Upper lobe of left lung (tissue), 6 donors: ENCODE measurements around the gene RER1. TPM values are rescaled to one million over a fixed set of nuclear protein-coding genes. Genes with fewer than 3 reads are reported as not detected.

Experiments used
- ATAC-seq, 2 donors: fragments of 200-7000 bp; cut with Tn5 transposase; one replicate each; pipeline ENCODE4 v1.9.1; 2022; ENCODE audit warnings: mild to moderate bottlenecking in 2 of 2, moderate library complexity in 2 of 2; ENCODE audit not compliant: low FRiP score in 2 of 2
- DNase-seq, 2 donors: peaks; one replicate each; pipeline ENCODE4 v3.0.0-alpha.2; 2019 to 2020
- H3K27ac ChIP-seq, 4 donors: fragments of 200-600 bp; sonication (generic); one replicate each; pipeline ENCODE4 v1.5.1; 2016 to 2019
- H3K27me3 ChIP-seq, 4 donors: fragments of 200-600 bp; sonication (generic); one replicate each; pipeline ENCODE4 v1.5.1; 2017 to 2019
- H3K36me3 ChIP-seq, 4 donors: fragments of 200-600 bp; sonication (generic); one replicate each; pipeline ENCODE4 v1.5.1; 2016 to 2019
- H3K4me1 ChIP-seq, 4 donors: fragments of 200-600 bp; sonication (generic); one replicate each; pipeline ENCODE4 v1.5.1; 2018 to 2019
- H3K4me3 ChIP-seq, 4 donors: fragments of 200-600 bp; sonication (generic); one replicate each; pipeline ENCODE4 v1.5.1; 2017 to 2019; ENCODE audit warnings: mild to moderate bottlenecking in 2 of 4, moderate library complexity in 1 of 4
- H3K9me3 ChIP-seq, 4 donors: fragments of 200-600 bp; sonication (generic); one replicate each; pipeline ENCODE4 v1.5.1; 2018 to 2019
- CTCF ChIP-seq, 6 experiments: fragments of 450-650 bp in 4 of 6; fragments of 200-600 bp in 2 of 6; sonication (generic) in 2 of 6; IDR thresholded peaks; one replicate each; pipeline ENCODE4 v1.5.1; 2016 to 2019; ENCODE audit warnings: antibody characterized with exemption in 6 of 6
- EP300 ChIP-seq, 4 donors: sonication (generic); formaldehyde crosslinking; IDR thresholded peaks; one replicate each; pipeline ENCODE4 v1.5.1; 2017; ENCODE audit warnings: antibody characterized with exemption in 4 of 4, control low read depth in 2 of 4
- POLR2A ChIP-seq, 4 donors: fragments of 450-650 bp; IDR thresholded peaks; one replicate each; pipeline ENCODE4 v1.5.1; 2016 to 2017; ENCODE audit warnings: antibody characterized with exemption in 4 of 4, mild to moderate bottlenecking in 2 of 4
- POLR2AphosphoS5 ChIP-seq, 2 donors: sonication (generic); formaldehyde crosslinking; IDR thresholded peaks; one replicate each; pipeline ENCODE4 v1.5.1; 2017; ENCODE audit warnings: antibody characterized with exemption in 2 of 2
- WGBS, 2 donors: methylation state at CpG; one replicate each; pipeline ENCODE4 v1.1.5; 2017 to 2018; 5-methylcytosine and 5-hydroxymethylcytosine counted together
- total RNA-seq, 6 donors: library from RNA; depleted of rRNA in 4 of 6; stranded (reverse); fragments of >200 nt in 4 of 6; gene quantifications; one replicate each; pipeline versions ENCODE4 v1.1.0 to v1.2.1, GENCODE V29; 2016 to 2021
- donor health status: DM: no; HTN: no; CAD: no; lungs with moderate emphysema.
- donor health status: DM: no; HTN: yes; CAD: no; lungs with severe emphysema.

RER1 gene
- total RNA-seq, 6 donors from 2014 or later, result 48.2 to 133 (median 61.1) TPM

DNA sequence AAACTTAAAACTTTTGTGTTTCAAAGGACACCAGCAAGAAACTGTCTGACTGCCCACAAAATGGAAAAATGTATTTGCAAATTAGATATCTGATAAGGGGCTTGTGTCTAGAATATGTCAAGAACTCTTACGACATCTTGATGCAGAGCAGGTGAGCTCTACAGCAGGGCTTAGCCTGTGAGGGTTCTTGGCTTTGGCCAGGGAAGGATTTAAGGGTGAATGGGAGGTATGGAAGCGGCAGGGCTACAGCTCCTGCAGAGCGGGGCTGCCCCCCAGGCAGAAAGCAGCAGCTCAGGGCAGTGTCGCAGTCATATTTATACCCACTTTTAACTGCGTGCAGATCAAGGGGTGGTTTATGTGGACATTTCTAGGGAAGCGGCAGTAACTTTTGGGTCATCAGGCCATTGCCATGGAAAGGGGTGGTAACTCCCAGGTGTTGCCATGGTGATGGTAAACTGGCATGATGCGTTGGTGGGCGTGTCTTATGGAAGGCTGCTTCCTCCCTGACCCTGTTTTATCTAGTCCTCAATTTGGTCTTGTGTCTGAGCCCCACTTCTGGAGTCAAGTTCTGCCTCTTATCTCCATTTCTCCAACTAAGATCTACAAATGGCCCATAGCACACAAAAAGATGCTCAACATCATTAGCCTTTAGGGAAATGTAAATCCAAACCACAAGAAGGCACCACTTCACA, 23.4 kb upstream of the RER1 start:
- DNase-seq, result no peak
- Histone ChIP-seq H3K4me3 (no peak overlapping the region), H3K9me3 (no peaks in the 10 kb centered on the region), H3K4me1 (no peaks in the 10 kb centered on the region), H3K27ac (no peak overlapping the region), H3K27me3 (no peaks in the 10 kb centered on the region), H3K36me3 (peaks cover 0 to 4% (median 0%) of the 10 kb centered on the region in 4 donors)
- ATAC-seq, result no peak
- no peak for TF ChIP-seq POLR2AphosphoS5 (IDR thresholded peaks at IDR 0.05)
- no peak for TF ChIP-seq EP300 (IDR thresholded peaks at IDR 0.05)
- no peak for TF ChIP-seq CTCF (IDR thresholded peaks at IDR 0.05)
- TF ChIP-seq POLR2A (IDR thresholded peaks at IDR 0.05), result no peak
- 91 to 95% methylated on average over 8 of the region's 8 CpGs for WGBS, 2 donors

DNA sequence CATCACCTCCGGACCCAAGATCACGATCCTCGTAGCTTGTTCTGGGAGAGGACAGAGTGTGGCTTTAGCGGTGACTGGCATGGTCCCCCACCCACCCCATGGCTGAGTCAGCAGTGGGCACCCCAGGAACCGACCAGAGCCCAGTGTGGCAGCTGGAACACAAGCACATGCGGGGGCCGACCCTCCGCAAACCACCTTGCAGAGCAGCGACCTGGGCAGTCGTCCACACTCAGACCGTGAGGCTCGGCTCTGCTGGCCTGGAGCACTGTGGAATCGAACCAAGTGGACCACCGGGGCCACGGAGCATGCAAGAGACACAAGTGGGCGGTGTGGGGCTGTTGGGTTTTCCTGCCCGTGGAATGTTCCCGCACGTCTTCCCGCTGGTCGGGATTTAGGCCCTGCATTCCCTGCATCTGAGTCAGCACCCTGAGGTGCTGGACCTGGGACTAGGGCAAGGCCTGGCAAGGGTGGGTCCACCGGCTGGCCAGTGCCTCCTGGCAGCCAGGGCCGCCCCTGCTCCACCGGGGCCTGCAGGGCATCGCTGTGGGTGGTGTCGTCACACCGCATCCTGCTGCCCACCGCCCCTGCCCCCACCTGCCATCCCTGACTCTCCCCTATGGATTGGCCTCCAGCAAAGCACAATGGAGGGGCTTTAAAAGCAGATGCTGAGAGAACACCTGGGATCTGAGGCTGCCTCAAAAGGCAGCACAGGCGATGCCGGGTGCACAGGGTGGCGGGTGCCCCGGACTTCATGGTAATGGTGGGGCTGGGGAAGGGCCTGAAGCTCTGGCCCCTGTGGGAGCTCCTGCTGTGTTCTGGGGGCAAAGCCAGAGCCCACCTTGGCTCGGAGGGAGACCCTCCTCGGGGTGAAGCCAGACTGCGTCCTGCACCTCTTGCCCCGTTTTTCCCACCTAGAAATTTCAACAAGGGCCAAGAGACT, 18.8 kb upstream of the RER1 start:
- H3K4me1 ChIP-seq, result no peaks in the 10 kb centered on the region
- H3K4me3 ChIP-seq, result no peak overlapping the region
- H3K9me3 ChIP-seq, result no peaks in the 10 kb centered on the region
- ATAC-seq (peak in 1 of 2 donors; percentile 9), DNase-seq (peak in 1 of 2 donors; percentile 71)
- 92 to 96% methylated on average over 34 to 35 of the region's 36 CpGs for WGBS, 2 donors
- H3K36me3 ChIP-seq, result peaks cover 0 to 4% (median 0%) of the 10 kb centered on the region in 4 donors
- no peaks in the 10 kb centered on the region for H3K27me3 ChIP-seq
- TF ChIP-seq EP300 (IDR thresholded peaks at IDR 0.05) (no peak), POLR2A (IDR thresholded peaks at IDR 0.05) (no peak), POLR2AphosphoS5 (IDR thresholded peaks at IDR 0.05) (no peak), CTCF (IDR thresholded peaks at IDR 0.05) (no peak)
- H3K27ac ChIP-seq, result no peak overlapping the region

DNA sequence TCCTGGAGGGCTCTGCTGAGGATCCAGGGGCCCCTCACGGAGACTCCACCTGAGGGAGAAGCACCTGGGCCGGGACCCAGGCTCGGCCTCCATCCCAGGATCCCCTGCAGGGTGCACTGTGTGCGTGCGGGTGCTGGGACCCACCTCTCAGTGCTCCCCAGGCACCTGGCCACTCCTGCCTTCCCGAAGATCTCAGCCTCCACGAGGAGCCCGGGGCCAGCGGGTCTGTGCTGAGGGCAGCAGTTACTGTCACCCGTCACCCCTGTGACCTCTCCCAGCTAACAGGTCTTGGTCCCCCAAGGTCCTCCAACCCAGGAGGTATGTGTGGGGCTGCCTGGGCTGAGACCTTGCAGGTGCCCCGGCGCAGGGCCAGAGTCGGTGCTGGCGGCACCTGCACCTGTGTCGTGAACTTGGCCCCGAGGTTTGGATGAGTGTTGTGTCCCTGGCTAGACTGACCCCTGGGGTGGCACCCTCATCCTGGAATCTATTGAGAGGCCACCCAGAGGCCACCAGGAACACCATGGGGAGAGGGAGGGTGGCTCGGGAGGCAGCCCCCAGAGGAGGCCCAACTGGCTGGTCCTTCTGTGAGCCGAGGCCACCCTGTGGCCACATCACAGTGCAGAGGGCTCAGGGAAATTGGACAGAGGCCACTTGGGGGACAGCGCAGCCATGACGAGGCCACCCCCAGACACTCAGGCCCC, 17.9 kb upstream of the RER1 start:
- DNase-seq (peak in 1 of 2 donors; percentile 77), ATAC-seq (peak in 1 of 2 donors; percentile 2)
- Histone ChIP-seq H3K27ac (no peak overlapping the region), H3K9me3 (no peaks in the 10 kb centered on the region), H3K36me3 (peaks cover 0 to 4% (median 0%) of the 10 kb centered on the region in 4 donors), H3K27me3 (no peaks in the 10 kb centered on the region), H3K4me1 (no peaks in the 10 kb centered on the region), H3K4me3 (no peak overlapping the region)
- WGBS, 2 donors, result 87 to 90% methylated on average over 3 to 20 of the region's 20 CpGs
- TF ChIP-seq POLR2A (IDR thresholded peaks at IDR 0.05), result no peak
- no peak for TF ChIP-seq EP300 (IDR thresholded peaks at IDR 0.05)
- TF ChIP-seq POLR2AphosphoS5 (IDR thresholded peaks at IDR 0.05), result no peak
- TF ChIP-seq CTCF (IDR thresholded peaks at IDR 0.05), result no peak

GRCh38 chr1:2374252-2375155, 17.1 kb upstream of the RER1 start:
- Histone ChIP-seq H3K4me1 (no peaks in the 10 kb centered on the region), H3K9me3 (no peaks in the 10 kb centered on the region), H3K36me3 (peaks cover 0 to 4% (median 0%) of the 10 kb centered on the region in 4 donors), H3K4me3 (no peak overlapping the region), H3K27me3 (no peaks in the 10 kb centered on the region), H3K27ac (no peak overlapping the region)
- ATAC-seq (no peak), DNase-seq (no peak)
- WGBS, 2 donors, result 84 to 87% methylated on average over 16 to 17 of the region's 17 CpGs
- TF ChIP-seq EP300 (IDR thresholded peaks at IDR 0.05), result no peak
- no peak for TF ChIP-seq CTCF (IDR thresholded peaks at IDR 0.05)
- no peak for TF ChIP-seq POLR2A (IDR thresholded peaks at IDR 0.05)
- no peak for TF ChIP-seq POLR2AphosphoS5 (IDR thresholded peaks at IDR 0.05)
